ENCODE results near the gene SBF2. TPM values are rescaled to one million over a fixed set of nuclear protein-coding genes. Genes with fewer than 3 reads are reported as not detected.

Gene SBF2
- total and polyA plus RNA-seq, 9 of the 15 experiments (the other 6 are each of a cell fraction or from before 2014, with no cell fraction given) = 0.80 to 9.5 (median 5.0) TPM

- no peak overlapping the region for H3K27ac ChIP-seq (ENCODE audit: extremely low read depth, low read depth, low read length)
- ATAC-seq (no peak), DNase-seq (ENCODE audit: extremely low read depth in 1 of 4, low spot score in 3 of 4) (no peak), FAIRE-seq (no peak)
- H4K20me1 ChIP-seq (replicated peaks; ENCODE audit: control insufficient read depth, insufficient read depth, low read length) = peaks cover 4% of the 10 kb centered on the region; the same call in 1 of the 2 replicates
- no peak overlapping the region for H3K4me3 ChIP-seq
- no peak overlapping the region for H2AFZ ChIP-seq (ENCODE audit: low read depth, low read length)
- BruUV-seq (replicated peaks) = no TSS peak
- WGBS (ENCODE audit: insufficient coverage, low coverage, missing lambda C conversion rate) = 0% methylated on average over 1 of the region's 1 CpG
- no peak overlapping the region for H3K4me2 ChIP-seq (ENCODE audit: insufficient read depth, low read length)
- H3K9me1 ChIP-seq (ENCODE audit: control insufficient read depth, insufficient read depth, low read length) = no peaks in the 10 kb centered on the region
- no peak overlapping the region for H3K9ac ChIP-seq (ENCODE audit: insufficient read depth in 1 of 2, low read depth in 2 of 2, low read length in 2 of 2)
- in situ Hi-C loops (cut with MboI) = no loop called here
- H3K79me2 ChIP-seq (ENCODE audit: control insufficient read depth, insufficient read depth, low read length) = no peaks in the 10 kb centered on the region
- ChIA-PET CTCF (ENCODE audit: low intra/inter-chr PET ratio) (no interaction called here), POLR2A (no interaction called here)
- no peaks in the 10 kb centered on the region; a peak in 1 of 5 replicates for H3K27me3 ChIP-seq (ENCODE audit: control insufficient read depth in 2 of 2, insufficient read depth in 2 of 2, low read length in 2 of 2)
- H3K9me3 ChIP-seq (replicated peaks; ENCODE audit: control insufficient read depth, insufficient read depth, low read depth, low read length) = no peaks in the 10 kb centered on the region
- H3K36me3 ChIP-seq (ENCODE audit: control insufficient read depth, insufficient read depth, low read length) = no peaks in the 10 kb centered on the region
- H3K4me1 ChIP-seq (replicated peaks in 1 of 2; ENCODE audit: control insufficient read depth in 2 of 2, insufficient read depth in 2 of 2, low read length in 2 of 2) = peaks cover 0 to 5% of the 10 kb centered on the region in 2 experiments; a peak in 2 of 5 replicates
- intact Hi-C loops (cut with micrococcal nuclease) = no loop called here
- TF ChIP-seq SREBF1 (IDR thresholded peaks at IDR 0.05; ENCODE audit: borderline replicate concordance, low read depth, low read length) = no peak
- no peak for TF ChIP-seq ZNF121 (CRISPR knock-in tag; conservative IDR thresholded peaks at IDR 0.05)
- TF ChIP-seq MTA3 (IDR thresholded peaks at IDR 0.05; ENCODE audit: borderline replicate concordance) = no peak
- no peak for TF ChIP-seq ZNF347 (CRISPR knock-in tag; IDR thresholded peaks at IDR 0.05; ENCODE audit: low read depth)
- TF ChIP-seq ZFPM2 (CRISPR knock-in tag; IDR thresholded peaks at IDR 0.05) = no peak
- TF ChIP-seq BRD4 (IDR thresholded peaks at IDR 0.05) = no peak
- no peak for TF ChIP-seq STAT6 (CRISPR knock-in tag; IDR thresholded peaks at IDR 0.05)
- TF ChIP-seq ZNF609 (CRISPR knock-in tag; IDR thresholded peaks at IDR 0.05; ENCODE audit: borderline replicate concordance) = no peak
- no peak for TF ChIP-seq CBX3 (IDR thresholded peaks at IDR 0.05; ENCODE audit: borderline replicate concordance in 1 of 2, low read length in 2 of 2)
- no peak for TF ChIP-seq ZNF75A (CRISPR knock-in tag; IDR thresholded peaks at IDR 0.05)
- no peak for TF ChIP-seq SNIP1 (IDR thresholded peaks at IDR 0.05; ENCODE audit: low read depth)
- no peak for TF ChIP-seq XRCC3 (IDR thresholded peaks at IDR 0.05)
- no peak for TF ChIP-seq SMAD2 (IDR thresholded peaks at IDR 0.05; ENCODE audit: low read depth, low read length)
- TF ChIP-seq HEY1 (CRISPR knock-in tag; IDR thresholded peaks at IDR 0.05; ENCODE audit: borderline replicate concordance) = no peak
Observed at GRCh38 chr11:10283991-10284390, 10.0 kb downstream of the SBF2 start.
